Measurements from ENCODE around the gene SCG3.

Gene SCG3

GRCh38 chr15:51718746-51719145 is 37.4 kb downstream of the SCG3 start:
- in situ Hi-C loops (cut with HindIII; ENCODE audit: low pct_ligation_motif_present, low sequenced_read_pairs): no loop called here
- DNase-seq: no peak
- TF ChIP-seq CTCF (IDR thresholded peaks at IDR 0.05; ENCODE audit: low read depth, low read length, missing control alignments): no peak
- no peaks in the 10 kb centered on the region for H3K27me3 ChIP-seq (replicated peaks)
- no peaks in the 10 kb centered on the region for H3K36me3 ChIP-seq (replicated peaks)
- H3K27ac ChIP-seq: no peak overlapping the region
- H3K4me3 ChIP-seq (ENCODE audit: low read depth, low read length): no peak overlapping the region

- no peak for DNase-seq
- in situ Hi-C loops (cut with HindIII; ENCODE audit: low pct_ligation_motif_present, low sequenced_read_pairs): no loop called here
These were observed 39.1 kb downstream of the SCG3 start for GRCh38 chr15:51720201-51720995.

GRCh38 chr15:51721199-51721960 is 40.1 kb downstream of the SCG3 start:
- DNase-seq: no peak
- H3K36me3 ChIP-seq (replicated peaks): no peaks in the 10 kb centered on the region
- no peak overlapping the region for H3K4me3 ChIP-seq (ENCODE audit: low read depth, low read length)
- in situ Hi-C loops (cut with HindIII; ENCODE audit: low pct_ligation_motif_present, low sequenced_read_pairs): no loop called here
- TF ChIP-seq CTCF (IDR thresholded peaks at IDR 0.05; ENCODE audit: low read depth, low read length, missing control alignments): no peak
- no peak overlapping the region for H3K27ac ChIP-seq
- H3K27me3 ChIP-seq (replicated peaks): no peaks in the 10 kb centered on the region

More at GRCh38 chr15:51720201-51720995, 39.1 kb downstream of the SCG3 start:
- no peaks in the 10 kb centered on the region for H3K27me3 ChIP-seq (replicated peaks)
- H3K36me3 ChIP-seq (replicated peaks): no peaks in the 10 kb centered on the region
- H3K4me3 ChIP-seq (ENCODE audit: low read depth, low read length): no peak overlapping the region
- no peak overlapping the region for H3K27ac ChIP-seq
- TF ChIP-seq CTCF (IDR thresholded peaks at IDR 0.05; ENCODE audit: low read depth, low read length, missing control alignments): no peak

- no peak for TF ChIP-seq CTCF (IDR thresholded peaks at IDR 0.05; ENCODE audit: low read depth, low read length, missing control alignments)
- in situ Hi-C loops (cut with HindIII; ENCODE audit: low pct_ligation_motif_present, low sequenced_read_pairs): no loop called here
- Histone ChIP-seq H3K27me3 (replicated peaks) (no peaks in the 10 kb centered on the region), H3K4me3 (ENCODE audit: low read depth, low read length) (no peak overlapping the region), H3K27ac (no peak overlapping the region), H3K36me3 (replicated peaks) (no peaks in the 10 kb centered on the region)
- DNase-seq: no peak
These were observed 42.9 kb downstream of the SCG3 start for GRCh38 chr15:51724199-51724598.

GRCh38 chr15:51724673-51725072 is 43.4 kb downstream of the SCG3 start:
- Histone ChIP-seq H3K36me3 (replicated peaks) (no peaks in the 10 kb centered on the region), H3K27me3 (replicated peaks) (no peaks in the 10 kb centered on the region), H3K27ac (no peak overlapping the region), H3K4me3 (ENCODE audit: low read depth, low read length) (no peak overlapping the region)
- no peak for TF ChIP-seq CTCF (IDR thresholded peaks at IDR 0.05; ENCODE audit: low read depth, low read length, missing control alignments)
- in situ Hi-C loops (cut with HindIII; ENCODE audit: low pct_ligation_motif_present, low sequenced_read_pairs): no loop called here
- no peak for DNase-seq

Measured in brain microvascular endothelial cell (primary cell).